GM19023 (cell line): ENCODE results near the gene FANCG.
A peak's percentile ranks its signal among the peaks of the same experiment; 100 is the strongest.

Experiments used
- ATAC-seq: cut with Tn5 transposase; IDR thresholded peaks from one replicate; pipeline ENCODE4 v1.9.1; 2021; ENCODE audit warnings: mild to moderate bottlenecking, moderate library complexity; ENCODE audit not compliant: unreplicated experiment

The FANCG gene

DNA sequence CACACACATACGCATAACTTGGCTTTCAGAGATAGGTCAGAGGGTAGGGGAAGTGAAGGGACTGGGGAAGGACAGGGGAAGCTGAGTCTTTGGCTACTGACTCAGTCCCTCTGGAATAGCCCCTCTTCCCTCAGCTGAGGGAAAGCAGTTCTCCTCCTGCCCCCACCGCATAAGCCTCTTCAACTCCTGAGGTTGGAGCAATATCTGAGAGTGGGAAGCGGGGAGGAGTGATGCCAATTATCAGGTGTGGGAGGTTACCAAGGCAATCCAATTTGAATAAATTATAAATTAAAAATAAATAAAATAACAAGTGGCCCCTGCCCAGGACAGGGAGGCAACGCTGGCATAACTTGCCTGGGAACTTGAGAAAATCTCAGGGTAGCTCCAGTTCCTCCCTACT is 24.8 kb upstream of the FANCG start:
- no peak for ATAC-seq

DNA sequence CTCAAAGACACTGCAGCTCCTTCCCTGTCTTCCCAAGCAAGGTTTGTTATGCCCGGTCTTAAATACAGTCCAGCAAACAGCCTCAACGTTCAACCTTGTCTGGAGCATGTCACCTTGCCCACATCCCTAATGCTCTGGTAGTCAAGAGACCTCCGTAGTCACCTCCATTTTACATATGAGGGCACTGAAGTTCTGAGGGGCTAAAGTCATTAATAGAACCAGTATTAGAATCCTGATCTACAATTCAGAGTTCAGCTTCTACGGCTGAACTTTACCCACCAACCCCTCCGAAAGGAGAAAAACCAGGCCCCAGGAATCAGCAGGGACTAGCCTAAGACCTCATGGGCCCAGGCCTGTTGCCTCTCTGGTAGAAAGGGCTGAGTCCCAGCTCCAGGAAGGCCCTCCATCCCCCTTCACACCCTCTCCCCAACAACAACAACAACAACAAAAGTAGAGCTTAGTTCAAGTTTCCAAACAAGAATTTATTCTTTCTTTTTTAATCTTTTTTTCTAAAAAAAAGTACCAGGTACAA is 24.0 kb upstream of the FANCG start:
- no peak for ATAC-seq

GRCh38 chr9:35102769-35103659 is 23.3 kb upstream of the FANCG start, which contains the start of gene STOML2:
STOML2 (minus strand) TSS chr9:35103131; CDS start chr9:35103094, 37 bp downstream.
- ATAC-seq: peak; percentile 97

DNA sequence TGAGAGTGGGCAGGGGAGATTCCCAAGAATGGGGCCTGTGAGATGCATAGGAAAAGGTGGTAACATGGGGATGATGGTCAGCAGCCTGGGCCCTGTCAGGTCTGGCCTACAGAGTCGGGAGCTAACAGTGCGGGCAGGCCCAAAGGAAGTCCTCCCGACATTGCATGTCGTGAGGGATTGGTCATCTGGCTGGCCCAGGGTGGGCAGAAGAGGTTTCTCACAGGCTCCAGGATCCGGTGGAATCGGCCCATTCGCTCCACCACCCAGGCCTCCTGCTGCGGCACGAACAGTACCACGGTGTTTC is 22.7 kb upstream of the FANCG start:
- no peak for ATAC-seq

- no peak for ATAC-seq
Observed at GRCh38 chr9:35097573-35097972, 17.8 kb upstream of the FANCG start.

- peak; percentile 93 for ATAC-seq
Observed at GRCh38 chr9:35096035-35096849, 16.5 kb upstream of the FANCG start, which contains the start of gene PIGO. PIGO (minus strand) TSS chr9:35096591; CDS start chr9:35095565, 1,026 bp downstream.

DNA sequence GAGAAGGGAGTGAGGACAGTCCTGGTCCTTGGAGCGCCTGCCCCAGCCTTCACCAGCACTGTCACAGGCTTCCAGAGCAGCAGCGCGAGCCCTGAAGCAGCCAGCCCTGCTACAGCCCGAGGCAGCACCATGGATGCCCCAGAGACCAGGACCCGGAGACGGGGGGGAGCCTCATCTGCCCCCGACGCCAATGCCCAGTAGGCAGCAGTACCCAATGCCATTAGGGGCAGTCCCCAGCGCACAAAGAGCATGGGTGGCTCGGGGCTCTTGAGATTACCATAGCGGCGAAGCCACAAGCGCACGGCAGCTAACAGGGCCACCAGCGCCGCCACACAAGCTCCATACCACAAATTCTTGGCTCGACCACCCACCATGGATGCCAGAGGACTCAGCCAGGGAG is 11.8 kb upstream of the FANCG start:
- ATAC-seq: no peak

DNA sequence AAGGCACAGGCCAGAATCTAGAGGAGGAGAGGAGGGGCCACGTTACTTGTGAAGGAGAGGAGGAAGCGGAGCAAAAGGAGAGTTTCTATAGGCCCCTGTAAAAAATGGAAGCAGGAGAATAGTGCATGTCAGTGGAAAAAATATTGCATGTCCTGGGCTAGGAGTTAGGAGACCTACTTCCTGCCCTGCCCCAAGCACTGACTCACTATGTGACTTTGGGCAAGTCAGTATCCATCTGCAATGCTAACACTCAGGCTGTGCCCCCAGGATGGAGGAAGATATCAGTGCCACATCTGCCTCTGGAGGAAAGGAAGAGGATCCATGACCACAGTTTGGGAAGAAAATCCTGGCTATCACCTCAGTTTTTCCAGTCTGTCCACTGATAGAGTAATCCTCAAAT is 9.7 kb upstream of the FANCG start:
- no peak for ATAC-seq

GRCh38 chr9:35085078-35085477 is 5.3 kb upstream of the FANCG start:
- no peak for ATAC-seq

GRCh38 chr9:35079041-35079425 is 709 bp downstream of the FANCG start:
- peak; percentile 1 for ATAC-seq

DNA sequence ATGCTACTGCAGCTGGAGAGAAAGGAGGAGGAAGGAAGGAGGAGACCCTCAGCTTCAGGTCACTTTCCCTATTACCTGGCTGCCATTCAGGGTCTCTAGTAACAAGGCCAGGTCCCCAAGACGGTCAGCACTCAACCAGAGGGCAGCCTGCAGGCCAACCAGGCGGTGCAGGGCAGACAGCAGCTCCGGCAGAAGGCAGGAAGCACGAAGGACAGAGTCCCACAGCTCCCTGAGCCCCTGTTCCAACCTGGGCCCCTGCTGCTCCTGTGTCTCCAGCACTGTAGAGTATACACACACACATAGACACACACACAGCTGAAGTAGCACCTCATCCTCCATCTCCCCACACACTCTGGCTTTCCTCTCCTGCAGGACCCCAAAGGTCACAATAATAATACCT is 1.7 kb downstream of the FANCG start:
- ATAC-seq: no peak

- no peak for ATAC-seq
Observed at GRCh38 chr9:35076848-35077247, 2.9 kb downstream of the FANCG start.

DNA sequence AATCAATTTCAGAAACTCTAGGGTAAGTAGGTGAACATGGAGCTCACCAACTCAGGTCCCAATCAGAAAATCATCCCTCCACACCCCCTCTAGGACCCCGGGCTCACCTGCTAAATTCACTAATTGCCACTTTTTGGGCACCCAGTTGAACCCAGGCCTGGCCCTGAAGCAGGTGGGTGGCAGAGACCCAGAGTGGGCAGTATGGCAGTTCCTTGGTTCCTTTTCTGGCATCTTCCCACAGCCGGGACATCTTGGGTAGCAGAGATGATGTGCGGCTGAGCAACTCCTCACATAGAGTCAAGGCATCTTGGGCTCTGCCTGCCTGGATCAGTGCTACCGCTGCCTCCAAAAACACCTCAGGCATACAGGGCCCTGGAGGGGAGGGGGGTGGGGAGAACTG is 4.4 kb downstream of the FANCG start:
- no peak for ATAC-seq

GRCh38 chr9:35074791-35075190 is 5.0 kb downstream of the FANCG start:
- ATAC-seq: no peak

- no peak for ATAC-seq
Observed at GRCh38 chr9:35074141-35074540, 5.6 kb downstream of the FANCG start.

DNA sequence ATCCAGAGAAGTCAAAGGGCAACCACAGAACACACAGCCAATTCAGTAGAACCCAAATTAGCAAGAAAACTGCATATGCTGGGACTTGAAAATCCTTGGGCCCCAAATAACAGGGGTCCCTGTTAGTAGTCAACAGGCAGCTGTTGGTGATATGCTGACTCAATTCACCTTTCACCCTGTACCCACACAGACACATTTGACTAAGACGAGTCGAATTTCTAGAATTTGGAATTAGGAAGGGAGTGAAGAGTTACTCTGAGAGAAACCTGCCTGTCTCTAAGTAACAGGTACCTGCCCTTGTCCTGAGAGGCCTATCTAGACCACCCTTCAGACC is 6.5 kb downstream of the FANCG start:
- ATAC-seq: no peak

GRCh38 chr9:35072461-35073278 is 7.1 kb downstream of the FANCG start, which contains the start of gene VCP:
VCP (minus strand) TSS chr9:35072625; CDS start chr9:35072353, 272 bp downstream.
- peak; percentile 88 for ATAC-seq

DNA sequence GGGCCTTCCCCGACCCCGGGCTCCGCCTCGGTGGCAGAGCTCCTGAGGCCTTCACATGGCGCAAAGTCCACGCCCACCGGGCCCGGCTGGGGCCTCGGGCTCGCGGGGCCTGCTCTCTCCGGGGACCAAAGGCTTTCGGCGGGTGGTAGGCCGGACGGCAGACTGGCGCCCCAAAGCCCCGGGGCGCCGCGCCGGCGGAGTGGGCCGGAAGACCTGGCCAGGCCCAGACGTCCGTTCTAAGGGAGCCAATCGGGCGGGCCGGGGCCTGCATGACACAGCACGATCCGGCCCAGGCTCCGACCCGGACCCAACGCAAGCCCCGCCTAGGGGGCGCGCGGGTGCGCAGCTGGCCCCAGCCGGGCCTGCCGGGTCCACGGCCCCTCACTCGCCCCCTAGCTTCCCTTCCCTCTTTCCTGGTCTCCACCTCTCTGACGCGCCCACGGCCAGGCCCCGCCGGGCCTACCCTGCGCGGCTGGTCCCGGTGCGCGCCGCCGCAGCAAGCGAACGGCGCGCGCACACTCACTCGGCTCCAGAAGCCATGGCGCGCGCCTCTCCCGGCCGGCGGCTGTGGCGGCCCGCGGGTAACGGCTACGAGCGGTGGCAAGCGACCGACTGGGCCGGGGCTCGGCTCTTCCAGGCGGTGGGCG is 7.8 kb downstream of the FANCG start:
- ATAC-seq: peak; percentile 56

- no peak for ATAC-seq
Observed at GRCh38 chr9:35070823-35071813, 8.6 kb downstream of the FANCG start.
